ENCODE data around the gene ATP7B.

Gene ATP7B

DNA sequence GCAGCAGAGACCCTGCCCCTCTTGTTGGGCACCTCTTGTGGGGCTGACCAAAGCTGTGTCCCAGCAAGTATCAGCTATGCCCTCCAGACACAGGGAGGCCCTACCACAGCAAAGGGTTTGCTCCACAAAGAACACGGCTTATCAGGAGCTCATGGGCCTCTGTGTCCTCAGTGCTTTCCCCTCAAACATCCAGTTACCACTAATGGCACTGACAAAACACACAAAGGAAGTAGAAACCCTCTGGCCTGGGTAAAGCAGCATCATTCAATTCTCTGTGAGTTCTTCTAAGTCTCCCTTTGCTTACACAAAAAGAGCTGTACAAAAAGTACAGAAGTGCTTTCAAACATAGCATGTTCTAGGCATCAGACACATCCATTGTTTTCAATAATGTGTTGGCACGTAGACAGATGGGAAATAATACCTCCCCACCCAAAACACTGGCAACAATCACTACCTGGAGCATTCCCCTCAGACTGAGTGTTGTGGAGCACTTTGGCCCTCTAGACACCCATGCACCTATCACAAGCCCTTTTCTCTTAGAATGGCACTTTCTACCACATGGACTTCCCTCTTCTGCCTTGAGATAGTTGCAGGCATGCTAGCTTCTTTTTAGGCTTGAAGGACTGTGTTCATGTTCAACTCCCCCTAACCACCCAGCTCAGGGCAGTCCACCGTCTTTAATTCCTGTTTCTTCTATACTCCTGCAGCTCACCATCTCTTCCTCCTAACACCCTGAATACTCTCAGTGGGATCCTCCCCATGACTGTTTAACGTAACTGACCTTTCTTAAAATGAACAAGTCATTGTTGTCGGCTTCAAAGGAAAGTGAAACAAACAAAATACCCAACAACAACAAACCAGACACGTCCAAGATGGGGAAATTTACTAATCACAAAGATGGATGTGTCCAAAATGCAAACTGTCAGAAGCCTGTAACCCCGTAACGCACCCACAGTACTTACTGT, 43.5 kb downstream of the ATP7B start:
- H3K27me3 ChIP-seq: no peaks in the 10 kb centered on the region
- no peaks in the 10 kb centered on the region for H3K9me3 ChIP-seq (replicated peaks in 1 of 11)
- no peak overlapping the region for H3K27ac ChIP-seq
- no peak for TF ChIP-seq Cebpa-rat (IDR thresholded peaks at IDR 0.05)
- H3K9ac ChIP-seq: no peak overlapping the region
- no peaks in the 10 kb centered on the region for H3K36me3 ChIP-seq
- no peak overlapping the region for H3K4me3 ChIP-seq
- peaks cover 0 to 4% (median 0%) of the 10 kb centered on the region in 10 experiments; a peak in 2 of 20 replicates for H3K4me1 ChIP-seq
- no peaks in the 10 kb centered on the region for H4K20me1 ChIP-seq
- no peak overlapping the region for H3K4me2 ChIP-seq

DNA sequence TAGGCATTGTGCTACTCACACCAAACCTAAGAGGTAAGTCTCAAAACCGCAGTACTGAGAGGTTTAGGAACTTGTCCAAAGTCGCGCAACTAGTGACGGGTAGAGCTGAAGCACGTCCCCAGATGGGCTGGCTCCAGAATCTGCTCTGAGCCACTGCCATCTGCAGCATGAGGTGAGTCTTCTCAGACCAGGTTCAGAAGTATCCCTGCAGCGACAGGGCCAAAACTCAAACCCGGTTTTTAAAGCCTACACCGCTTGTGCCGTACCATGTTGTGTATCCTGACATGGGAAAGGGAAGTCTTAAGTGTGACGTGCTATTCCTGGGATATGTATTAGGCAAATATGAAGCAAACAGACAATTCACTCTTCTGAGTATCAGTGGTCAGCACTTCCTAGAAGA, 45.1 kb downstream of the ATP7B start:
- no peaks in the 10 kb centered on the region for H3K9me3 ChIP-seq (replicated peaks in 1 of 11)
- H3K27ac ChIP-seq: no peak overlapping the region
- no peaks in the 10 kb centered on the region for H4K20me1 ChIP-seq
- no peaks in the 10 kb centered on the region for H3K27me3 ChIP-seq
- H3K4me3 ChIP-seq: no peak overlapping the region
- H3K4me2 ChIP-seq: no peak overlapping the region
- TF ChIP-seq Cebpa-rat (IDR thresholded peaks at IDR 0.05): no peak
- no peaks in the 10 kb centered on the region for H3K36me3 ChIP-seq
- no peak overlapping the region for H3K9ac ChIP-seq
- H3K4me1 ChIP-seq: peaks cover 0 to 12% (median 2%) of the 10 kb centered on the region in 10 experiments; a peak in 7 of 20 replicates

DNA sequence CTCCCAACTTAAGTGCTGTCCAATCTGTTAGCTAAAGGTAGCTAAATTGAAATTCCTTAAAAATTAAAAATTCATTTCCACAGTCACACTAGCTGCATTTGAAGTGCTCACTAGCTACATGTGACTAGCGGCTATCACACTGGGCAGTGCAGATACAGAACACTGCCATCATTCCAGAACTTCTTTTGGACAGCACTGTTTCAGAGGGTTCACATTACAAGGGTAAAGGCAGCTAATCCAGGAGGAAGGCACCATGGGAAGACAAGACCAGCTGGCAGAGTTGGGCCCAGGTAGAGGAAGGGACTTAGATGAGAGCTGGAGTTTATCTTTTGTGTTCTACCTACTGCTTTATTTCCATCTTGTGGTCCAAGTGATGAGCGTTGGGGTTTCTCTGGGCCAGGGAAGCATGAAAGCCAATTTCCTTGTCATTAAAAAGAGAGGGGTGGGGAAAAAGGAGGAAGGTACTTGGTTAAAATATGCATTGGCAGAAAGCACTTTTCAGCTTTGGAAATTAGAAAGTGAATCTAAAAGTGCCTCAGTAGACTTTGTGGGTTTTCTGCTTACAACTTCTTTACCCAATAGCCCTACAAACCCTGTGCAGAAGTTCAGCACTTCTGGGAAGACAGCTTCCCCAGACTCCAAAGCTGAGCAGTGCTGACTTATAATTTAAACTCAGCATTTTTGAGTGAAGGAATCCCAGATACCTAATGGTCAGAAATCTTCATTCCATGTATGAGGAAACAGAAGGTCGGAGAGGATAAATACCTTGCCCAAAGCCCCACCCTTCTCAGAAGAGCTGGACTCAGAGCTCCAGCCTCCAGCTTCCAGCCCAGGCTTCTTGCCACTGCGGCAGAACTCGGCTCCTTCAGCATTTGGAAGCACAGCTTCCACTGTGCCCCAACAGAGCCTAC, 49.5 kb downstream of the ATP7B start:
- TF ChIP-seq Cebpa-rat (IDR thresholded peaks at IDR 0.05): no peak
- no peak overlapping the region for H3K9ac ChIP-seq
- no peaks in the 10 kb centered on the region for H4K20me1 ChIP-seq
- no peaks in the 10 kb centered on the region for H3K27me3 ChIP-seq
- H3K4me1 ChIP-seq: peaks cover 0 to 16% (median 2%) of the 10 kb centered on the region in 10 experiments; a peak in 7 of 20 replicates
- H3K27ac ChIP-seq: no peak overlapping the region
- no peak overlapping the region for H3K4me3 ChIP-seq
- H3K9me3 ChIP-seq (replicated peaks in 1 of 11): no peaks in the 10 kb centered on the region
- H3K4me2 ChIP-seq: peak overlapping the region in 7 of 11 experiments; percentile 11 to 51 (median 30); a peak in 11 of 22 replicates
- H3K36me3 ChIP-seq: no peaks in the 10 kb centered on the region

DNA sequence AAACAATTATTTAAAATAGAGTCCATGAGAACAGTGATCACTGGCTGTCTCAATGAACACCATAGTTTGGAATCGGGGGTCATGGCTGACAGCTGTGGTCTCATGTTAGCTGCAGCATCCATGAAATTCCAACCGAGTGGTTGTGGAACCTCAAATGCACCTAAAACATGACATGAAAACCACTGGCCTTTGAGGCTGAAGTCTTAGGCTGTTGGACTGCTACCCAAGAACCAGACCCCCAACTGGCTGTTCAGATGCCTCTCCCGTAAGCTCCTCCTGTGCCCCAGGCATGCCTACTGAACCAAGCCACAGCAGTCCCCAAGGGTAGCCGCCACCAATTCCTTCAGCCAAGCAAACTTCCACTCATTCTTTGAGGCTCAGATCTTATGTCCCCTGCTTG, 50.5 kb downstream of the ATP7B start:
- Histone ChIP-seq H3K4me1 (peaks cover 0 to 16% (median 2%) of the 10 kb centered on the region in 10 experiments; a peak in 7 of 20 replicates), H3K27ac (no peak overlapping the region), H3K27me3 (no peaks in the 10 kb centered on the region), H3K9me3 (replicated peaks in 1 of 11) (no peaks in the 10 kb centered on the region), H3K4me3 (no peak overlapping the region), H3K9ac (no peak overlapping the region), H3K4me2 (peak overlapping the region in 1 of 11 experiments; percentile 4; a peak in 2 of 22 replicates), H3K36me3 (no peaks in the 10 kb centered on the region), H4K20me1 (no peaks in the 10 kb centered on the region)
- TF ChIP-seq Cebpa-rat (IDR thresholded peaks at IDR 0.05): no peak

DNA sequence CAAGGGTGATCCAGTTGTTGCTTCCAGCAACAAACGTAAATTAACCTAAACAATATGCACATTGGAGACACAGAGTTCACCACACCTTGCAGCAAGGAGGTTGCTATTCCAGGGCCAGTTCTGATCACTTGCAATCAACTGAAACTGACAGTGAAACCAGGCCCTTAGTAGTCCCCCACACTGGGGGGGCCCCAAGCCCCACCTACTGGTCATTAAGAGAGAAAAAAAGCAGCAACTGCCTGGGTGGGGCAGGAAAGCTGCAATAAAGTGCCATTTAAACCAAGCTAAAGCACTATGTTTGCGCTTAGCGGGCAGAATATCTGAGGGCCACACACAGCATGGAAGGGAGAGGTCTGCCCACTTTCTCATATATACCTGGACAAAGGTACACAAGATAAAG, 51.5 kb downstream of the ATP7B start:
- Histone ChIP-seq H3K27ac (no peak overlapping the region), H3K4me3 (no peak overlapping the region), H3K36me3 (no peaks in the 10 kb centered on the region), H4K20me1 (no peaks in the 10 kb centered on the region), H3K9me3 (replicated peaks in 1 of 11) (no peaks in the 10 kb centered on the region), H3K4me1 (peaks cover 0 to 16% (median 2%) of the 10 kb centered on the region in 10 experiments; a peak in 7 of 20 replicates), H3K27me3 (no peaks in the 10 kb centered on the region), H3K9ac (no peak overlapping the region), H3K4me2 (no peak overlapping the region)
- no peak for TF ChIP-seq Cebpa-rat (IDR thresholded peaks at IDR 0.05)

DNA sequence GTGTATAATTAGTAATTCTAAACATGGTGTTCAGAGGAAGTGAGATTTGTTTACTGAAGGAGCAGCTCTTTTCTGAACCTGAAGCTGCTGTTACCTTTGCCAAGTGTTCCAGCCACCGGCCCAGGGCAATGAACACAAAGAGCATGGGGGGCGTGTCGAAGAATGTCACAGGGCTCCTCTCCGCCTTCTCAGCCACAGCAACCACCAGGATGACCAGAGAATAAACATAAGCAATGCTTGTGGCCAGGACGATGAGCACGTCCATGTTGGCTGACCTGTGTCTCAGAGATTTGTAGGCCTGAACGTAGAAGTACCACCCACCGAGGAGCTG, 53.1 kb downstream of the ATP7B start:
- TF ChIP-seq Cebpa-rat (IDR thresholded peaks at IDR 0.05): no peak
- Histone ChIP-seq H4K20me1 (no peaks in the 10 kb centered on the region), H3K9me3 (replicated peaks in 1 of 11) (no peaks in the 10 kb centered on the region), H3K9ac (no peak overlapping the region), H3K36me3 (no peaks in the 10 kb centered on the region), H3K4me3 (no peak overlapping the region), H3K4me1 (peaks cover 0 to 16% (median 2%) of the 10 kb centered on the region in 10 experiments; a peak in 7 of 20 replicates), H3K27ac (no peak overlapping the region), H3K27me3 (no peaks in the 10 kb centered on the region), H3K4me2 (no peak overlapping the region)

DNA sequence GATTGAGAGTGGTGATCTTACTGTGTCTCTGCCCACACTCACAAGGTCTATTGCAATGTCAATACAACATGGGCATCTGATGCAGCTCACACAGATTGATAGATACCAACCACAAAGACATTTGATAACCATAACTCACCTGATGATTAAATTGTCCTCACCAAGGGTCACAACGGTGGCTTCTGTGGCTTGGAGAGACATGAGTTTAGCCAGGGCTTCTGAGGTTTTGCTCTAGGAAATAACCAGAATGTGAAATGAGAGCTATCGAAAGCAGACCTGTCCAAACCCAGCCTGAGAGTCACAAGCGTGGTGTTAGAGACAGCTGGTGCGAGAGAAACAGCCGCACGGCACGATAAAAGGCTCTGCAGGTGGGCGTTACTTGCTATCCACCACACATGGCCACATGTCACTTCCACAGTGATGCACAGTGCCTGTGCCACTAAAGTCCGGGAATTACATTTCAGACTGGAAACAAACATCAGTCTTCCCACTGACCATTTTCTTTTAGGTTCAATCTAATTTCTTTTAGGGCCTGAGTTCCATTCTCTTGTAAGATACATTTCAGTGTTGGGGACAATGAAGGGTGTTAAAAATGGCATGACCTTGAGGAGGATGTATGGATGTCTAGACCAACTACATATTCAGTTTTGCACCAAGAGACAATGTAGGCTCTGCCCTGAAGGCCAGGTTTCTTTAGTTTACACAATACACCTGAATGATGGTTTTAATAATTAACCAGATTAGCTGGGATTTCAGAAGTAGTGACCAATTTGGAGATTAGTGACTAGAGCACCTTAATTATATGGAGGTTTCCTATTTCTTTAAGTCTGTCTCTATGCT, 53.7 kb downstream of the ATP7B start:
- no peaks in the 10 kb centered on the region for H3K9me3 ChIP-seq (replicated peaks in 1 of 11)
- H3K4me1 ChIP-seq: peaks cover 0 to 16% (median 2%) of the 10 kb centered on the region in 10 experiments; a peak in 7 of 20 replicates
- H4K20me1 ChIP-seq: no peaks in the 10 kb centered on the region
- no peaks in the 10 kb centered on the region for H3K36me3 ChIP-seq
- H3K4me2 ChIP-seq: no peak overlapping the region
- H3K27me3 ChIP-seq: no peaks in the 10 kb centered on the region
- no peak overlapping the region for H3K4me3 ChIP-seq
- no peak for TF ChIP-seq Cebpa-rat (IDR thresholded peaks at IDR 0.05)
- H3K27ac ChIP-seq: no peak overlapping the region
- no peak overlapping the region for H3K9ac ChIP-seq

DNA sequence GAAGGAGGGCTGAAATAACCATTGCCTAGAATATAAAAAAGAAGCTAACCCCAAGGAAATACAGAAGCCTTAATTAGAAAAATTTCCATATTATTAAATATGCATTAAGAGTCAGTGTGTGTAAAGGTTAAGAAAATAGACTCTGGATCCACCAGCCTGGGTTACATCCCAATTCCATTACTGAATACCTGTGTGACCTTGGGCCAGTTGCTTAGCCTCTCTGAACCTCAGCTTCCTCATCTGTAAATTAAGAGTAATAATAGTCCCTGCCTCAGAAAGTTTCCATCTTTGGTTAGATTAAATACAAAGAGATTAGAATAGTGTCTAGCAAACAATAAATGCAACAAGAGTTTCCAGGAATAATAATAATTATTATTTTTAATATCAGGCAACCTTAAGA, 54.5 kb downstream of the ATP7B start:
- no peaks in the 10 kb centered on the region for H3K9me3 ChIP-seq (replicated peaks in 1 of 11)
- H4K20me1 ChIP-seq: no peaks in the 10 kb centered on the region
- no peak overlapping the region for H3K4me2 ChIP-seq
- H3K36me3 ChIP-seq: no peaks in the 10 kb centered on the region
- no peak for TF ChIP-seq Cebpa-rat (IDR thresholded peaks at IDR 0.05)
- H3K9ac ChIP-seq: no peak overlapping the region
- H3K4me3 ChIP-seq: no peak overlapping the region
- H3K27ac ChIP-seq: no peak overlapping the region
- H3K4me1 ChIP-seq: peaks cover 0 to 9% (median 2%) of the 10 kb centered on the region in 10 experiments; a peak in 7 of 20 replicates
- H3K27me3 ChIP-seq: no peaks in the 10 kb centered on the region

Data from BLaER1 treated with 17β-estradiol and CSF1 and Interleukin-3, amounts not matched to agents 10 nM and 100 nM (cell line).